ENCODE measurements around the gene CFAP46.
"Not testable (repeated sequence)": the region's sequence is repeated elsewhere in the genome, so short reads cannot be mapped to it uniquely, and the experiment has no call there.

Gene CFAP46

GRCh38 chr10:132912713-132913558 is 29.4 kb downstream of the CFAP46 start:
- DNase-seq (ENCODE audit: low spot score) = no peak

GRCh38 chr10:132912225-132912712 is 30.1 kb downstream of the CFAP46 start:
- DNase-seq (ENCODE audit: low spot score) = no peak

GRCh38 chr10:132911786-132912097 is 30.6 kb downstream of the CFAP46 start:
- DNase-seq (ENCODE audit: low spot score) = no peak

GRCh38 chr10:132910901-132911785 is 31.2 kb downstream of the CFAP46 start:
- DNase-seq (ENCODE audit: low spot score) = no peak

- DNase-seq (ENCODE audit: low spot score) = no peak
These were observed 32.0 kb downstream of the CFAP46 start for GRCh38 chr10:132910186-132910880.

- DNase-seq (ENCODE audit: low spot score) = no peak
These were observed 32.8 kb downstream of the CFAP46 start for GRCh38 chr10:132909491-132910071.

GRCh38 chr10:132908621-132909295 is 33.6 kb downstream of the CFAP46 start:
- no peak for DNase-seq (ENCODE audit: low spot score)

- no peak for DNase-seq (ENCODE audit: low spot score)
These were observed 34.3 kb downstream of the CFAP46 start for GRCh38 chr10:132907821-132908620.

GRCh38 chr10:132906836-132907235 is 35.5 kb downstream of the CFAP46 start:
- DNase-seq (ENCODE audit: low spot score) = no peak

GRCh38 chr10:132906106-132906505 is 36.3 kb downstream of the CFAP46 start:
- DNase-seq (ENCODE audit: low spot score) = no peak

GRCh38 chr10:132905661-132906060 is 36.7 kb downstream of the CFAP46 start:
- DNase-seq (ENCODE audit: low spot score) = no peak

- DNase-seq (ENCODE audit: low spot score) = no peak
These were observed 37.3 kb downstream of the CFAP46 start for GRCh38 chr10:132904814-132905649.

GRCh38 chr10:132904181-132904813 is 38.1 kb downstream of the CFAP46 start:
- DNase-seq (ENCODE audit: low spot score) = no peak

GRCh38 chr10:132902656-132903575 is 39.5 kb downstream of the CFAP46 start:
- DNase-seq (ENCODE audit: low spot score) = not testable (repeated sequence)

- DNase-seq (ENCODE audit: low spot score) = no peak
These were observed 41.0 kb downstream of the CFAP46 start for GRCh38 chr10:132901351-132901750.

GRCh38 chr10:132900211-132900756 is 42.1 kb downstream of the CFAP46 start:
- no peak for DNase-seq (ENCODE audit: low spot score)

GRCh38 chr10:132899751-132900065 is 42.7 kb downstream of the CFAP46 start:
- DNase-seq (ENCODE audit: low spot score) = no peak

All from hematopoietic multipotent progenitor cell treated with erythropoietin and hydrocortisone succinate and interleukin-3 and kit ligand, for 15 days (in vitro differentiated cells).